GM12892 (cell line): ENCODE data around the gene ADK.

Source experiments
- POLR2A ChIP-seq: IDR thresholded peaks from 2 replicates; pipeline ENCODE4 v1.6.1; 2011; ENCODE audit warnings: low read depth, low read length, control low read depth
- POLR2AphosphoS5 ChIP-seq: IDR thresholded peaks from 2 replicates; pipeline ENCODE4 v1.6.1; 2011; ENCODE audit warnings: low read depth, low read length, control low read depth

DNA sequence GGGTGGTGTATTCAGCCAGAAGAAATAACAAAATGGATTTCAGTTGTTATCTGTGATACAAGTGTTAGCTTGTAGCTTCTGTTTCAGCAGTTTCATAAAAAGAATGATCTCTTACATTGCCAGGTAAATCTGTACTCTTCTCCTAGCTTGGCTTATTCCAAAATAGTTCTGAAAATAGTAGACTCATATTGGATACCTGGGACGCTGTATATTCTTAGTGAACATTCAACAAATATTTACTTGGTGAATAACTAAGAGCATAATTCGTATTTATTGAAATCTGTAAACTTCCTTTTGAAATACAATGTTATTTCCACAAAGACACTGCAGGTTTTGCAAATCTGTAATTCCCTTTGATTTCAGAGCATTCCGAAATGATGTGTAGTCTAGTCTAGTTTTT is 249.2 kb downstream of the ADK start:
- TF ChIP-seq POLR2AphosphoS5 (no peak), POLR2A (no peak)
